Activated CD4-positive, alpha-beta T cell treated with anti-CD3 and anti-CD28 coated beads, Interleukin-2, amount 50 U/mL, for 1 hour (primary cell): ENCODE results near the gene VEZF1.
"Not testable (repeated sequence)": the region's sequence is repeated elsewhere in the genome, so short reads cannot be mapped to it uniquely, and the experiment has no call there.

Experiments
- DNase-seq: peaks from one replicate; pipeline ENCODE4 v3.0.0-alpha.2; 2020

VEZF1 gene

GRCh38 chr17:57971572-57971971 is 16.5 kb downstream of the VEZF1 start:
- no peak for DNase-seq

DNA sequence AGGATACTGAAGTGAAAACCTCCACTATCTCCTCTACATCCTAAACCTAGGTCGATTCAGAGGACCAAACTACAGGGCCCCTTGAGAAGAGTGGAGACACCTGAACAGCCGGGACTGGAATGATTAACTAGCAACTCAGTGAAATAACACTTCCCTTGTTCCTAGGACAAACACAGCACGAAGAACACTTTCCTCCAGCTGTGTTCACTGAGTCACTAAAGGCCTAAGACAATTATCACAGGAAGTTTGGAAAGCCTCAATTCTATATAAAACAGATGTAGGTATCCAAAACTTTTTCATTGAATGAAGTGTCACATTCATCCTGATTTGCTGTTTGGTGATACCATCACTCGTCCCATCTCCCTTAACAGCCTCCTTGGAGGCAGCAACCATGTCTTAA is 17.3 kb downstream of the VEZF1 start:
- no peak for DNase-seq

- DNase-seq, result no peak
Measured at GRCh38 chr17:57968456-57968855, 19.6 kb downstream of the VEZF1 start.

GRCh38 chr17:57966875-57967274 is 21.2 kb downstream of the VEZF1 start:
- no peak for DNase-seq

DNA sequence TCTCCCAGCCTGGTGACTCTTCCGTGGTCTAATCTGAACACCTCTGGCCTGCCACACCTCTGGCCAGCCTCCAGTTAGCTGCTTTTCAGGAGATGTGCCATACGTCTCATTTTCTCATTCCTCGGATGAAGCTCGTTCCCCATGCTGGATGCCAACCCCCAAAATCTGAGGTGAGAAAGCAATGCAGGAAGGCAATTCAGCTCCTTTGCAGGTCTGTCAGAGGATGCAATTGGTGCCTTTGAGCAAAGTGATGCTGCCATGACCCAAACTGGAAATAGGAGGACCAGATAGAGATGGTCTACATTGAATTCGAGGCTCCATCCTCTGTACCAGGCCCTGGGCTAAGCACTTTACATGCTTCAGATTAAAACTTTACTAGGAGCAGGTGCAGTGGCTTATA is 21.8 kb downstream of the VEZF1 start:
- DNase-seq, result no peak

- DNase-seq, result no peak
Measured at GRCh38 chr17:57965521-57966160, 22.4 kb downstream of the VEZF1 start.

DNA sequence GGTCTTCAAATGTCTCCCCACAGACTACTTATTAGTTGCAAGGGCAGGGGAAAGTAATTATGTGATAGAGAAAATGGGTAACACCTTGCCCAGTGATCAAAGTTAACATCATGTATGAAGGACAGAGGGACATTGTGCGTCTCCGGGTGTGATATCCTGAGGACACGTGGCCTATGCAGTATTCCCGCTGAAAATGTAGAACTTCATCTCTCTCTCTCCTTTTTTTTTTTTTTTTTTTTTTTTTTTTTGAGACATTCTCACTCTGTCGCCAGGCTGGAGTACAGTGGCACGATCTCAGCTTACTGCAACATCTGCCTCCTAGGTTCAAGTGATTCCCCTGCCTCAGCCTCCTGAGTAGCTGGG is 24.9 kb downstream of the VEZF1 start:
- DNase-seq, result no peak

- DNase-seq, result no peak
Measured at GRCh38 chr17:57962279-57963148, 25.5 kb downstream of the VEZF1 start.

GRCh38 chr17:57959929-57960328 is 28.1 kb downstream of the VEZF1 start:
- DNase-seq, result no peak

- not testable (repeated sequence) for DNase-seq
Measured at GRCh38 chr17:57958391-57958790, 29.7 kb downstream of the VEZF1 start.

DNA sequence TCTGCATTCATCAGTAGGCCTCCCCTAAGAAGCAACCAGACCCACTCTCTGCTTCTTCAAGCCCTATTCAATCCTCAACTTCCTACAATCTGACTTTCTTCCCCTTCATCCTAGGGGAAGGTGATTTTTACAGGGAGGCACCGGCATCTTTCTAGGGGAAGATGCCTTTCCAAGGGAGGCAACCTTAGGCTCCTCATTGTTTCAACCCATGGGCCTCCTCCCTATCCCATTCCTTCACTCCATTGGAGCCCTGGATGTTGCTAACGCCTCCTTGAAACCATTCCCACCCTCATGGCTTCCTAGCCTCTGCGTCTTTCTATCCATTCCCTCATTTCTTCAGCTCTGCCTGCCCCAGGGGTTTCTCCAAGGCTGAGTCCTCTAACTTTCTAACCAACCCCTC is 30.2 kb downstream of the VEZF1 start:
- no peak for DNase-seq

DNA sequence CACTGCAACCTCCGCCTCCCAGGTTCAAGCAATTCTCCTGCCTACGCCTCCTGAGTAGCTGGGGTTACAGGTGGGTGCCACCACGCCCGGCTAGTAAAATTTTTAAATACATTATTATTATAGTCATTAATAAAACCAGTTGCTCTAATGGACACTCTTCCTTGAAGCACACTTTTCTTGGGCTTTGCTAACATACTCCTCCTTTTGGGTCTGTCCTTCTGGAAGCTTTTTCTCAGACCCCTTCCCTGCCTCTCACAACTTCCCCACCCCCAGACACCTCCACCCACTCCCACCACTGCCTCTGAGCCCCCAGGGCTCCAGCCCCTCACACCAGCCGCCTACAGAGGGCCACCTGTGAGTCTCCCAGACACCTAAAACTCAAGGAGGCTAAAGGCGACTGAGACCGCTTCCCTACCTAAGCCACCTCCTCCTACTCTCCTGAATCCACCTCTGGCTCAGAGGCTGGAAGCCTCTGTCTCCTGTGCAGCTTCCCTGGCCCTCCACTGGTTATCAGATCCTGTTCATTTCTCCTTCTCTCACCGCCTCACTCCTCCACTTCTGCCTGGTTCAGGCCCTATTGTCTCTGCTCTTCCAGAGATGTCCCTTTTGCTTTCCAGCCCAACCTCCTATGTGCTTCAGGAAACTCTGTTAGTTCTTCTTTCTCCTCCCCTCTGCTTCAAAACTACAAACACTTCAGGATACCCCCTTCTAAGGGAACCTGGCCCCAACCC is 30.8 kb downstream of the VEZF1 start:
- no peak for DNase-seq

- DNase-seq, result peak; percentile 33
Measured at GRCh38 chr17:57956291-57957119, 31.5 kb downstream of the VEZF1 start.

GRCh38 chr17:57955183-57955931 is 32.7 kb downstream of the VEZF1 start, which contains the start of gene CUEDC1:
CUEDC1 (minus strand) TSS chr17:57955412; CDS start chr17:57885564, 69,848 bp downstream.
- peak; percentile 66 for DNase-seq

DNA sequence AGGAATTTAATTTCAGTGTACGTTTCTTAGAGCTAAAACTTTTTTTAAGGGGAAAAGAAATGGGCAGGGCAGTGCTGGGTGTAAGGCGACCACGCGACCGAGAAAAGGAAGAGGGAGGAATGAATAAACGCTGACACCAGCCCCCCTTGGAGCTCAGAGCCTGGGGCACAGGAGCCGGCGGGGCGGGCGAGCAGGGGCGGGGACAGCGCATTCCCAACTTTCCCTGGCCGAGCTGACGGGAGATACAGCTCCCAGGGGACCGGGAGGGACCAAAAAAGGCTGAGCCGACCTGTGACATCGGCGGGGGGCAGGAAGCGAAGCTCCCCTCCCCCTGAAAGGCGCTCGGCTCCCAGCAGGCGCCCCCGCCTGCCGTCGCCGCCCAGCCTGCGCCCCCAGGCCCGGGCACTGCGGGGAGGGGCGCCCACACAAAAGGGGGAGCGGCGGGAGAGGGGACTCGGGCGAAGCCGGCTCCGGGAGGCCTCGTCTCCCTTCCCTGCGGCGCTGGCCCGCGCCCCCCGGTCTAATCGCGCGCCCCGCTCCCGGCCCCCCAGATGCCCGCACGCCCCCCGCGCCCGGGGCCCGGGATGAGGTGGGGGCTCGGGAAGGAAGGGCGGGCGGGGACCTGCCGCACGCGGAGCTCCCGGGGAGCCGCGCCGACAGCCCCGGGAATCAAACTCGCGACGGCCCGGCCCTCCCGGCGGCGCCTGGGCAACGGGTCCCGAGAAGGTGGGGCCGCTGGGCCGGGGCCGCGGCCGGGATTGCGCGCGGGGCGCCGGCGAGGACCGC is 33.5 kb downstream of the VEZF1 start:
- DNase-seq, result no peak

GRCh38 chr17:57953705-57954396 is 34.2 kb downstream of the VEZF1 start:
- no peak for DNase-seq

- DNase-seq, result no peak
Measured at GRCh38 chr17:57953219-57953618, 34.8 kb downstream of the VEZF1 start.

DNA sequence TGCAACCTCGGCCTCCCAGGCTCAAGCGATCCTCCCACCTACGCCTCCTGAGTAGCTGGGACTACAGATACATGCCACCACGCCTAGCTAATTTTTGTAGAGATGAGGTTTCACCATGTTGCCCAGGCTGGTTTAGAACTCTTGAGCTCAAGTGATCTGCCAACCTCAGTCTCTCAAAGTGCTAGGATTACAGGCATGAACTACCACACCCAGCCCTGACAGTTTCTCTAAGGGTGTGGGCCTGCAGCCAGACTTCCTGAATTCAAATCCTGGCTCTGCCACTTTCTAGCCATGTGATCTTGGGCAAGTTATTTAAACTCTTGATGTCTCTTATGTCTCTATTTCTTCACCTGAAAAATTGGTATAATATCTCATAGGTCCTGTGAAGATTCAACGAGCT is 38.4 kb downstream of the VEZF1 start:
- DNase-seq, result no peak

DNA sequence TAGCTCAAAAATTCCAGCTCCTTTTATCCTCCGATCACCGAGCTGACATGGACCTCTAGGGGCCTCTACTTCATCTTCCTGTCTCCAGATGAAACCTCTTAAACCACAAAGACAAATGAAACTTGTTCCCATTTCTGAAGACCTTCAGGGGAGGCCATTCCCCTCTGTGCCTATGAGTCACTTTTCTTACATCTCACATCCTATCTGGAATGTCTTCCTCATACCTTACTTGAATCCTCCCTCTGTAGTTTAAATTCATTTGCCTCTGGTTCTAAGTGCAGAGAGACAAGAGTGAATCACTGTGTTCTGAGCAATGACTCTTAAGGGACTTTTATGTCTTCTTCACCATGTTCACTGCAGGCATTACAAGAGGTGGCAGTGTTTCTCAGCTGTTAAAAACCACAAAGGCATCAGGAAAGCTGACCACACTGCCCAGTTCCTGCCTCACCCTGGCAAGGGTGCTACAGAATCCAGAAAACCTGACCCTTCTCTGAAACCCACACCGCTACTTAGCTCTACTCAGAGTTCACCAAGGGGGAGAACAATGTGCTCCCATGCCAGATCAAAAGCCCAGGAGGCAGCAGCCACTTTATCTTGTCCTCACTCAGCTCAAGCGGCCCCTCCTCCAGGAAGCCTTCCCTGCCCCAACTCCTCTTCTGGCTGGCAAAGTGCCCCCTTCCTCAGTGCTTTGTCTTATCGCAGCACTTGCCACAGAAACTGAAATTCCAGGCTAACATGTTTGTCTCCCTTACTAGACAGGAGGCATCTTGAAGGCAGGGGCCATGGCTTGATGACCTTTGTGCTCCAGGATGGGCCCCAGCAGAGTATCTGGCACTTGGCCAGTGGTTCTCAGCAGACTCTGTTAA is 39.3 kb downstream of the VEZF1 start:
- DNase-seq, result no peak

- DNase-seq, result no peak
Measured at GRCh38 chr17:57948169-57948554, 39.9 kb downstream of the VEZF1 start.
